ENCODE measurements around the gene TXN2.
"Not testable (repeated sequence)": the region's sequence is repeated elsewhere in the genome, so short reads cannot be mapped to it uniquely, and the experiment has no call there.

Gene TXN2

GRCh38 chr22:36481393-36482168 lies at the start of gene TXN2:
TSS of gene TXN2 (minus strand) at chr22:36481640. CDS start at chr22:36480837, 803 bp downstream.
- peak; percentile 78 for DNase-seq

GRCh38 chr22:36528795-36529751 lies 47.6 kb upstream of the TXN2 start, which contains the start of gene EIF3D:
TSS of gene EIF3D (minus strand) at chr22:36529166. CDS start at chr22:36526121, 3,045 bp downstream.
- peak; percentile 93 for DNase-seq

- no peak for DNase-seq
Measured at GRCh38 chr22:36528341-36528740, 46.9 kb upstream of the TXN2 start.

- DNase-seq, result no peak
Measured at GRCh38 chr22:36522662-36523061, 41.2 kb upstream of the TXN2 start.

GRCh38 chr22:36520423-36520822 lies 39.0 kb upstream of the TXN2 start:
- DNase-seq, result no peak

- not testable (repeated sequence) for DNase-seq
Measured at GRCh38 chr22:36519906-36520305, 38.5 kb upstream of the TXN2 start.

- DNase-seq, result no peak
Measured at GRCh38 chr22:36514766-36515165, 33.3 kb upstream of the TXN2 start.

GRCh38 chr22:36512991-36513390 lies 31.6 kb upstream of the TXN2 start:
- no peak for DNase-seq

- no peak for DNase-seq
Measured at GRCh38 chr22:36512333-36512732, 30.9 kb upstream of the TXN2 start.

GRCh38 chr22:36510966-36511881 lies 29.8 kb upstream of the TXN2 start:
- DNase-seq, result no peak

- no peak for DNase-seq
Measured at GRCh38 chr22:36510384-36510783, 28.9 kb upstream of the TXN2 start.

- DNase-seq, result no peak
Measured at GRCh38 chr22:36507518-36508010, 26.1 kb upstream of the TXN2 start.

GRCh38 chr22:36506637-36507517 lies 25.4 kb upstream of the TXN2 start, which contains the start of gene FOXRED2:
TSS of gene FOXRED2 (minus strand) at chr22:36507040. CDS start at chr22:36506422, 618 bp downstream.
- DNase-seq, result peak; percentile 8

- no peak for DNase-seq
Measured at GRCh38 chr22:36505998-36506635, 24.7 kb upstream of the TXN2 start.

- DNase-seq, result no peak
Measured at GRCh38 chr22:36497910-36498665, 16.6 kb upstream of the TXN2 start.

GRCh38 chr22:36493690-36494110 lies 12.3 kb upstream of the TXN2 start:
- DNase-seq, result no peak

GRCh38 chr22:36492109-36492508 lies 10.7 kb upstream of the TXN2 start:
- DNase-seq, result no peak

- no peak for DNase-seq
Measured at GRCh38 chr22:36491155-36491554, 9.7 kb upstream of the TXN2 start.

- DNase-seq, result no peak
Measured at GRCh38 chr22:36486619-36487384, 5.4 kb upstream of the TXN2 start.
